GM12892 (cell line): ENCODE measurements around the gene ZBTB32.

Source experiments
- POLR2A ChIP-seq: IDR thresholded peaks from 2 replicates; pipeline ENCODE4 v1.6.1; 2011; ENCODE audit warnings: low read depth, low read length, control low read depth
- TAF1 ChIP-seq: IDR thresholded peaks from 2 replicates; pipeline ENCODE4 v1.6.1; 2011; ENCODE audit warnings: low read depth, mild to moderate bottlenecking, control low read depth, low read length, borderline replicate concordance

- TF ChIP-seq POLR2A (no peak), TAF1 (no peak)
These were observed 39.5 kb downstream of the ZBTB32 start for GRCh38 chr19:35743640-35744429.
